Natural killer cell treated with Interleukin-12 subunit alpha and Interleukin-12 subunit beta and Interleukin-15 and Interleukin-18, amount 100 ng/mL, for 72 hours (primary cell): ENCODE data around the gene RLN2. TPM values are rescaled to one million over a fixed set of nuclear protein-coding genes. Genes with fewer than 3 reads are reported as not detected.

Source experiments
- total RNA-seq, 2 donors: library from RNA; stranded (reverse); gene quantifications; one replicate each; pipeline ENCODE4 v1.2.3, GENCODE V29; 2022

Gene RLN2
- total RNA-seq, 2 donors from 2014 or later, result 0.40 TPM; not detected in 1

Other genes with a start within 250 kb of the RLN2 start
- not detected for gene INSL6, start 119.1 kb downstream of the RLN2 start, total RNA-seq
- not detected for gene INSL4, start 73.3 kb downstream of the RLN2 start, total RNA-seq
- 1 to 10 TPM in 1 of 2 donors, not detected in 1; 1.1 TPM for gene RLN1, start 35.2 kb upstream of the RLN2 start, total RNA-seq
- gene PLGRKT, start 133.2 kb upstream of the RLN2 start, total RNA-seq, result 10 to 100 TPM; 30.7 to 47.4 TPM
- gene CD274, start 145.8 kb upstream of the RLN2 start, total RNA-seq, result 100 to 1,000 TPM in 1 of 2 donors, 10 to 100 TPM in 1; 97.1 to 242 TPM
- 1 to 10 TPM in 1 of 2 donors, under 1 TPM in 1; 0.55 to 1.7 TPM for gene PDCD1LG2, start 205.8 kb upstream of the RLN2 start, total RNA-seq